K562 (cell line): ENCODE data around the gene PDZK1IP1. TPM values are rescaled to one million over a fixed set of nuclear protein-coding genes. Genes with fewer than 3 reads are reported as not detected.

Experiments used
- BRD9 ChIP-seq: fragments of 450-650 bp; IDR thresholded peaks from 2 replicates; pipeline ENCODE4 v1.6.1; 2018; ENCODE audit warnings: low read depth; ENCODE audit not compliant: partially characterized antibody
- CHD1 ChIP-seq: fragments of 200-600 bp; sonication (generic); IDR thresholded peaks from one replicate; pipeline ENCODE4 v1.6.1; 2012; ENCODE audit warnings: mild to moderate bottlenecking, moderate library complexity, low read length, inconsistent platforms
- CREB1 ChIP-seq, 2 experiments: sonication (generic) in 1 of 2; formaldehyde crosslinking in 1 of 2; IDR thresholded peaks; 2 replicates each; pipeline versions ENCODE4 v1.6.1 to v1.8.0; 2012 to 2022; ENCODE audit warnings: inconsistent platforms in 1 of 2, mild to moderate bottlenecking in 1 of 2, missing genetic modification reagents in 1 of 2, moderate library complexity in 1 of 2
- ESRRA ChIP-seq: fragments of 450-650 bp; IDR thresholded peaks from 2 replicates; pipeline ENCODE4 v1.6.1; 2014; ENCODE audit warnings: low read depth, mild to moderate bottlenecking, moderate library complexity, borderline replicate concordance
- NUFIP1 ChIP-seq: fragments of 450-650 bp; IDR thresholded peaks from 2 replicates; pipeline ENCODE4 v1.6.1; 2018; ENCODE audit not compliant: partially characterized antibody
- PHB ChIP-seq: fragments of 250-450 bp; sonication (Bioruptor Pico); IDR thresholded peaks from 2 replicates; pipeline ENCODE4 v1.5.0; 2021
- PRMT5 ChIP-seq: sonication (generic); formaldehyde crosslinking; IDR thresholded peaks from 2 replicates; pipeline ENCODE4 v1.5.0; 2020; ENCODE audit warnings: missing genetic modification reagents
- RB1 ChIP-seq: fragments of 450-650 bp; IDR thresholded peaks from 2 replicates; pipeline ENCODE4 v1.6.1; 2017; ENCODE audit warnings: low read depth, mild to moderate bottlenecking
- TCF3 ChIP-seq: sonication (generic); formaldehyde crosslinking; IDR thresholded peaks from 2 replicates; pipeline ENCODE4 v1.4.0; 2020; ENCODE audit warnings: mild to moderate bottlenecking, missing genetic modification reagents
- XRCC3 ChIP-seq: fragments of 450-650 bp; IDR thresholded peaks from 2 replicates; pipeline ENCODE4 v1.6.1; 2017; ENCODE audit warnings: mild to moderate bottlenecking, moderate library complexity
- XRCC5 ChIP-seq: fragments of 200-400 bp; formaldehyde crosslinking; IDR thresholded peaks from 2 replicates; pipeline ENCODE4 v1.6.1; 2017; ENCODE audit warnings: low read depth, mild to moderate bottlenecking, low read length
- ZBTB33 ChIP-seq: sonication (generic); formaldehyde crosslinking; IDR thresholded peaks from 2 replicates; pipeline ENCODE4 v1.8.1; 2023; ENCODE audit warnings: mild to moderate bottlenecking, missing genetic modification reagents
- ZBTB40 ChIP-seq, 2 experiments: fragments of 450-650 bp in 1 of 2; sonication (generic) in 1 of 2; formaldehyde crosslinking in 1 of 2; IDR thresholded peaks; 2 replicates each; pipeline versions ENCODE4 v1.7.1 to v1.9.0; 2016 to 2022; ENCODE audit warnings: inconsistent platforms in 1 of 2, mild to moderate bottlenecking in 1 of 2, missing genetic modification reagents in 1 of 2
- ZNF174 ChIP-seq: fragments of 250-450 bp; sonication (Bioruptor Pico); IDR thresholded peaks from 2 replicates; pipeline ENCODE4 v1.4.0; 2020; ENCODE audit warnings: mild to moderate bottlenecking
- ZNF239 ChIP-seq: fragments of 250-450 bp; sonication (Bioruptor Pico); IDR thresholded peaks from 2 replicates; pipeline ENCODE4 v1.4.0; 2020; ENCODE audit warnings: mild to moderate bottlenecking
- ZNF282 ChIP-seq: sonication (generic); formaldehyde crosslinking; IDR thresholded peaks from 2 replicates; pipeline ENCODE4 v1.8.1; 2023; ENCODE audit warnings: missing genetic modification reagents
- polyA plus RNA-seq, 8 experiments: library from polyadenylated mRNA; depleted of rRNA in 4 of 8; stranded (reverse) in 5 of 8; unstranded in 3 of 8; fragments of >200 nt; fragmentation: Nextera tagmentation in 2 of 8; fragmentation: Illumina TruSeq in 1 of 8; extraction: Ambion mirVana in 2 of 8; extraction: Trizol in 1 of 8; gene quantifications; 2 replicates each; pipeline versions ENCODE4 v1.2.1 to v1.2.3, GENCODE V29; 2011 to 2014; ENCODE audit warnings: inconsistent platforms in 1 of 8, missing spikeins in 1 of 8
- total RNA-seq, 7 experiments: library from RNA; depleted of rRNA in 6 of 7; stranded (reverse); fragments of >200 nt in 6 of 7; fragmentation: Illumina TruSeq in 2 of 7; extraction: Trizol in 2 of 7; gene quantifications; 2 replicates each; pipeline versions ENCODE4 v1.2.1 to v1.2.3, GENCODE V29; 2011 to 2021; ENCODE audit warnings: low replicate concordance in 1 of 7

The PDZK1IP1 gene
- total and polyA plus RNA-seq, 9 of the 15 experiments (the other 6 are each of a cell fraction or from before 2014, with no cell fraction given): 0.17 to 0.68 (median 0.53) TPM; not detected in 2

GRCh38 chr1:47181095-47181954, 8.5 kb downstream of the PDZK1IP1 start (continued):
- TF ChIP-seq ZBTB40 (IDR thresholded peaks at IDR 0.05) (peak; percentile 63; the same call in 1 of the 2 replicates), ZBTB40 (CRISPR knock-in tag; IDR thresholded peaks at IDR 0.05) (no peak), TCF3 (CRISPR knock-in tag) (peak; percentile 100), XRCC5 (0 out of 2 replicates have a peak, but pooled peaks have one; percentile 55), PHB (CRISPR knock-in tag) (no peak), CHD1 (peak; percentile 60), ZBTB33 (CRISPR knock-in tag) (peak; percentile 46; the same call in 1 of the 2 replicates), ZNF239 (peak; percentile 87), PRMT5 (no peak), NUFIP1 (peak; percentile 92), BRD9 (peak; percentile 14), ZNF282 (CRISPR knock-in tag) (no peak), CREB1 (IDR thresholded peaks at IDR 0.05) (peak; percentile 93), CREB1 (CRISPR knock-in tag; IDR thresholded peaks at IDR 0.05) (0 out of 2 replicates have a peak, but pooled peaks have one; percentile 45), RB1 (peak; percentile 99), ESRRA (peak; percentile 85; the same call in 1 of the 2 replicates), XRCC3 (no peak), ZNF174 (CRISPR knock-in tag) (0 out of 2 replicates have a peak, but pooled peaks have one; percentile 6)
